ENCODE data around the gene SLC2A4. TPM values are rescaled to one million over a fixed set of nuclear protein-coding genes. Genes with fewer than 3 reads are reported as not detected.
"Not testable (repeated sequence)": the region's sequence is repeated elsewhere in the genome, so short reads cannot be mapped to it uniquely, and the experiment has no call there.

The SLC2A4 gene
- total RNA-seq, 1 donor from 2014 or later, result 0.37 TPM

- Mint-ChIP-seq H3K9me3 (no peaks in the 10 kb centered on the region), H3K27me3 (no peaks in the 10 kb centered on the region), H3K4me3 (peak overlapping the region; percentile 91), H3K4me1 (peaks cover 47% of the 10 kb centered on the region), H3K27ac (peak overlapping the region; percentile 86), H3K36me3 (ENCODE audit: low read depth) (peaks cover 15% of the 10 kb centered on the region)
- intact Hi-C loops (cut with micrococcal nuclease), result no loop called here
- no peak for DNase-seq
Measured at GRCh38 chr17:7334938-7335538, 53.5 kb downstream of the SLC2A4 start.

- not testable (repeated sequence) for H3K9me3 Mint-ChIP-seq, H3K27me3 Mint-ChIP-seq, DNase-seq
- Mint-ChIP-seq H3K4me1 (peaks cover 46% of the 10 kb centered on the region), H3K4me3 (peak overlapping the region; percentile 91), H3K36me3 (ENCODE audit: low read depth) (peaks cover 20% of the 10 kb centered on the region), H3K27ac (peak overlapping the region; percentile 86)
- intact Hi-C loops (cut with micrococcal nuclease), result loop anchor here (2.0 kb wide), 1 partner anchor 15 kb away; no protein-coding TSS in a partner anchor
Measured at GRCh38 chr17:7335765-7336164, 54.2 kb downstream of the SLC2A4 start.

GRCh38 chr17:7336240-7337175, 55.0 kb downstream of the SLC2A4 start, which contains the start of gene ACAP1:
ACAP1 (plus strand) TSS chr17:7336529; CDS start chr17:7336735, 206 bp downstream.
- Mint-ChIP-seq H3K4me1 (peaks cover 46% of the 10 kb centered on the region), H3K9me3 (no peaks in the 10 kb centered on the region), H3K4me3 (peak within 1 kb of the TSS; percentile 91), H3K27me3 (no peaks in the 10 kb centered on the region), H3K27ac (peak within 1 kb of the TSS; percentile 86), H3K36me3 (ENCODE audit: low read depth) (peaks cover 22% of the 10 kb centered on the region)
- intact Hi-C loops (cut with micrococcal nuclease), result loop anchor here (2.0 kb wide), 1 partner anchor 14 kb away; no protein-coding TSS in a partner anchor
- DNase-seq, result peak; percentile 95

DNA sequence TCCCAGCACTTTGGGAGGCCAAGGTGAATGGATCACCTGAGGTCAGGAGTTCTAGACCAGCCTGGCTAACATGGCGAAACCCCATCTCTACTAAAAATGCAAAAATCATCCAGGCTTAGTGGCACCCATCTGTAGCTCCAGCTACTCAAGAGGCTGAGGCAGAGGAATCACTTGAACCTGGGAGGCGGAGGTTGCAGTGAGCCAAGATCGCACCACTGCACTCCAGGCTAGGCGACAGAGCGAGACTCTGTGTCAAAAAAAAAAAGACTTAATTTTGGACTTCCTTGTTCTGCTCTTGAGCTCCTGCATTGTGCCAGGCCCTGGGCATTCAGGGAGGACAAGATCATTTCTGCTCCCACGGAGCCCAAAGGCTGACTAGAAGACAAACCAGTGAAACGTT, 56.1 kb downstream of the SLC2A4 start:
- intact Hi-C loops (cut with micrococcal nuclease), result loop anchor here (2.0 kb wide), 1 partner anchor 13 kb away; no protein-coding TSS in a partner anchor
- Mint-ChIP-seq H3K36me3 (ENCODE audit: low read depth) (peaks cover 29% of the 10 kb centered on the region), H3K4me1 (peaks cover 37% of the 10 kb centered on the region), H3K4me3 (peak overlapping the region; percentile 91), H3K27ac (peak overlapping the region; percentile 86)
- not testable (repeated sequence) for H3K9me3 Mint-ChIP-seq, H3K27me3 Mint-ChIP-seq
- DNase-seq, result peak; percentile 59

Other genes with a start within 250 kb of the SLC2A4 start
- gene SLC16A13, start 245.7 kb upstream of the SLC2A4 start, total RNA-seq, result 12.4 and 13.5 TPM in 2 replicates
- gene SLC16A11, start 237.6 kb upstream of the SLC2A4 start, total RNA-seq, result 0.16 and 0.40 TPM in 2 replicates
- not detected in 2 replicates for gene CLEC10A, start 201.5 kb upstream of the SLC2A4 start, total RNA-seq
- gene ASGR2, start 166.9 kb upstream of the SLC2A4 start, total RNA-seq, result not detected in 2 replicates
- gene ASGR1, start 102.3 kb upstream of the SLC2A4 start, total RNA-seq, result 1.8 and 1.9 TPM in 2 replicates
- gene DLG4, start 61.9 kb upstream of the SLC2A4 start, total RNA-seq, result 12.4 and 14.0 TPM in 2 replicates
- 244 and 267 TPM in 2 replicates for gene ACADVL, start 61.8 kb upstream of the SLC2A4 start, total RNA-seq
- gene DVL2, start 47.2 kb upstream of the SLC2A4 start, total RNA-seq, result 71.1 and 77.7 TPM in 2 replicates
- 46.2 and 51.7 TPM in 2 replicates for gene PHF23, start 42.3 kb upstream of the SLC2A4 start, total RNA-seq
- gene GABARAP, start 39.3 kb upstream of the SLC2A4 start, total RNA-seq, result 124 and 126 TPM in 2 replicates
- 188 and 190 TPM in 2 replicates for gene CTDNEP1, start 30.0 kb upstream of the SLC2A4 start, total RNA-seq
- 74.3 and 76.8 TPM in 2 replicates for gene ELP5, start 29.5 kb upstream of the SLC2A4 start, total RNA-seq
- 0.31 and 0.40 TPM in 2 replicates for gene CLDN7, start 19.2 kb upstream of the SLC2A4 start, total RNA-seq
- 0.21 and 0.33 TPM in 2 replicates for gene YBX2, start 12.9 kb downstream of the SLC2A4 start, total RNA-seq
- 1,303 and 1,327 TPM in 2 replicates for gene EIF5A, start 25.9 kb downstream of the SLC2A4 start, total RNA-seq
- 51.5 and 56.2 TPM in 2 replicates for gene GPS2, start 33.6 kb downstream of the SLC2A4 start, total RNA-seq
- gene NEURL4, start 47.6 kb downstream of the SLC2A4 start, total RNA-seq, result 59.3 and 59.6 TPM in 2 replicates
- 262 and 275 TPM in 2 replicates for gene ACAP1, start 54.8 kb downstream of the SLC2A4 start, total RNA-seq
- gene KCTD11, start 70.4 kb downstream of the SLC2A4 start, total RNA-seq, result 7.0 and 7.6 TPM in 2 replicates
- not detected in 2 replicates for gene TMEM95, start 73.4 kb downstream of the SLC2A4 start, total RNA-seq
- gene TNK1, start 99.4 kb downstream of the SLC2A4 start, total RNA-seq, result 5.3 and 5.5 TPM in 2 replicates
- 75.5 and 79.8 TPM in 2 replicates for gene PLSCR3, start 112.8 kb downstream of the SLC2A4 start, total RNA-seq
- 47.4 and 59.3 TPM in 2 replicates for gene TMEM256, start 122.4 kb downstream of the SLC2A4 start, total RNA-seq
- gene NLGN2, start 126.1 kb downstream of the SLC2A4 start, total RNA-seq, result 2.9 and 3.0 TPM in 2 replicates
- gene SPEM1, start 138.6 kb downstream of the SLC2A4 start, total RNA-seq, result not detected in 2 replicates
- not detected in 2 replicates for gene SPEM2, start 143.9 kb downstream of the SLC2A4 start, total RNA-seq
- gene SPEM3, start 147.1 kb downstream of the SLC2A4 start, total RNA-seq, result not detected in 2 replicates
- gene TMEM102, start 153.7 kb downstream of the SLC2A4 start, total RNA-seq, result 12.8 and 12.9 TPM in 2 replicates
- 9.4 and 9.5 TPM in 2 replicates for gene FGF11, start 157.8 kb downstream of the SLC2A4 start, total RNA-seq
- 6.1 and 7.2 TPM in 2 replicates for gene CHRNB1, start 163.3 kb downstream of the SLC2A4 start, total RNA-seq
- 16.0 and 16.1 TPM in 2 replicates for gene ZBTB4, start 197.9 kb downstream of the SLC2A4 start, total RNA-seq
- gene SLC35G6, start 199.7 kb downstream of the SLC2A4 start, total RNA-seq, result not detected in 2 replicates
- gene POLR2A, start 202.6 kb downstream of the SLC2A4 start, total RNA-seq, result 226 and 230 TPM in 2 replicates